K562 (cell line): Measurements from ENCODE around the gene VAT1L. TPM values are rescaled to one million over a fixed set of nuclear protein-coding genes. Genes with fewer than 3 reads are reported as not detected.

Source experiments
- THRA ChIP-seq: fragments of 450-650 bp; IDR thresholded peaks from 2 replicates; pipeline ENCODE4 v1.6.1; 2017; ENCODE audit warnings: mild to moderate bottlenecking, moderate library complexity
- USF2 ChIP-seq: sonication (generic); formaldehyde crosslinking; IDR thresholded peaks from 2 replicates; pipeline ENCODE4 v1.5.0; 2020; ENCODE audit warnings: missing genetic modification reagents
- ZBTB40 ChIP-seq, 2 experiments: fragments of 450-650 bp in 1 of 2; sonication (generic) in 1 of 2; formaldehyde crosslinking in 1 of 2; IDR thresholded peaks; 2 replicates each; pipeline versions ENCODE4 v1.7.1 to v1.9.0; 2016 to 2022; ENCODE audit warnings: inconsistent platforms in 1 of 2, mild to moderate bottlenecking in 1 of 2, missing genetic modification reagents in 1 of 2
- polyA plus RNA-seq, 8 experiments: library from polyadenylated mRNA; depleted of rRNA in 4 of 8; stranded (reverse) in 5 of 8; unstranded in 3 of 8; fragments of >200 nt; fragmentation: Nextera tagmentation in 2 of 8; fragmentation: Illumina TruSeq in 1 of 8; extraction: Ambion mirVana in 2 of 8; extraction: Trizol in 1 of 8; gene quantifications; 2 replicates each; pipeline versions ENCODE4 v1.2.1 to v1.2.3, GENCODE V29; 2011 to 2014; ENCODE audit warnings: inconsistent platforms in 1 of 8, missing spikeins in 1 of 8
- total RNA-seq, 7 experiments: library from RNA; depleted of rRNA in 6 of 7; stranded (reverse); fragments of >200 nt in 6 of 7; fragmentation: Illumina TruSeq in 2 of 7; extraction: Trizol in 2 of 7; gene quantifications; 2 replicates each; pipeline versions ENCODE4 v1.2.1 to v1.2.3, GENCODE V29; 2011 to 2021; ENCODE audit warnings: low replicate concordance in 1 of 7

Gene VAT1L
- total and polyA plus RNA-seq, 9 of the 15 experiments (the other 6 are each of a cell fraction or from before 2014, with no cell fraction given), result 0.01 TPM; not detected in 8

- TF ChIP-seq ZBTB40 (IDR thresholded peaks at IDR 0.05) (no peak), ZBTB40 (CRISPR knock-in tag; IDR thresholded peaks at IDR 0.05) (no peak), USF2 (no peak), THRA (no peak)
Measured at GRCh38 chr16:77881355-77882030, 93.1 kb downstream of the VAT1L start (continued).
